Kasumi-1 (cell line): ENCODE measurements around the gene CCDC71L.
A peak's percentile ranks its signal among the peaks of the same experiment; 100 is the strongest.

Experiments used
- DNase-seq, 2 experiments: peaks; one replicate each; lab custom pipeline; 2025; lab: John Stamatoyannopoulos, UW

The CCDC71L gene

GRCh38 chr7:106659166-106659962 is 1.6 kb downstream of the CCDC71L start:
- DNase-seq = peak in 1 of 2 experiments; percentile 45

GRCh38 chr7:106658316-106659165 is 2.4 kb downstream of the CCDC71L start:
- DNase-seq = no peak

GRCh38 chr7:106657085-106657991 is 3.6 kb downstream of the CCDC71L start:
- no peak for DNase-seq

- no peak for DNase-seq
Observed at GRCh38 chr7:106655703-106656498, 5.1 kb downstream of the CCDC71L start.

GRCh38 chr7:106653488-106653887 is 7.5 kb downstream of the CCDC71L start:
- DNase-seq = no peak

GRCh38 chr7:106652909-106653308 is 8.0 kb downstream of the CCDC71L start:
- no peak for DNase-seq

GRCh38 chr7:106652092-106652491 is 8.9 kb downstream of the CCDC71L start:
- no peak for DNase-seq

- DNase-seq = no peak
Observed at GRCh38 chr7:106646256-106646655, 14.7 kb downstream of the CCDC71L start.

- DNase-seq = peak; percentile 88 to 91
Observed at GRCh38 chr7:106644999-106645398, 16.0 kb downstream of the CCDC71L start.

GRCh38 chr7:106643216-106644000 is 17.6 kb downstream of the CCDC71L start:
- no peak for DNase-seq

GRCh38 chr7:106641416-106641815 is 19.5 kb downstream of the CCDC71L start:
- DNase-seq = no peak

GRCh38 chr7:106640368-106641141 is 20.4 kb downstream of the CCDC71L start:
- DNase-seq = no peak

- DNase-seq = no peak
Observed at GRCh38 chr7:106639476-106640334, 21.3 kb downstream of the CCDC71L start.

- DNase-seq = no peak
Observed at GRCh38 chr7:106635411-106635810, 25.5 kb downstream of the CCDC71L start.

GRCh38 chr7:106634958-106635357 is 26.0 kb downstream of the CCDC71L start:
- DNase-seq = no peak

- DNase-seq = no peak
Observed at GRCh38 chr7:106630648-106631047, 30.3 kb downstream of the CCDC71L start.

GRCh38 chr7:106629516-106629915 is 31.4 kb downstream of the CCDC71L start:
- no peak for DNase-seq

GRCh38 chr7:106626376-106627164 is 34.4 kb downstream of the CCDC71L start:
- no peak for DNase-seq
